CD4-positive, alpha-beta T cell treated with Interleukin-4 for 1 hour (primary cell): ENCODE measurements around the gene PEX14.
"Not testable (repeated sequence)": the region's sequence is repeated elsewhere in the genome, so short reads cannot be mapped to it uniquely, and the experiment has no call there.

ENCODE experiments used
- DNase-seq, 2 donors: peaks; one replicate each; pipeline ENCODE4 v3.0.0-alpha.2; 2020 to 2022

Gene PEX14

GRCh38 chr1:10451287-10451686, 23.5 kb upstream of the PEX14 start:
- DNase-seq = no peak

- DNase-seq = no peak
Measured at GRCh38 chr1:10456048-10456447, 18.7 kb upstream of the PEX14 start.

- DNase-seq = no peak
Measured at GRCh38 chr1:10456661-10457060, 18.1 kb upstream of the PEX14 start.

- not testable (repeated sequence) for DNase-seq
Measured at GRCh38 chr1:10457462-10457861, 17.3 kb upstream of the PEX14 start.

GRCh38 chr1:10457875-10458274, 16.9 kb upstream of the PEX14 start:
- DNase-seq = no peak

- no peak for DNase-seq
Measured at GRCh38 chr1:10459184-10459583, 15.6 kb upstream of the PEX14 start.

GRCh38 chr1:10467078-10467477, 7.7 kb upstream of the PEX14 start:
- DNase-seq = no peak

GRCh38 chr1:10470043-10470442, 4.7 kb upstream of the PEX14 start:
- no peak for DNase-seq

GRCh38 chr1:10471411-10472219, 3.1 kb upstream of the PEX14 start:
- no peak for DNase-seq

GRCh38 chr1:10472220-10473144, 2.3 kb upstream of the PEX14 start, which contains the start of gene DFFA:
Gene DFFA (minus strand): TSS chr1:10472529. CDS start chr1:10472458, 71 bp downstream.
- DNase-seq = peak; percentile 93 to 94

- DNase-seq = no peak
Measured at GRCh38 chr1:10473145-10473765, 1.5 kb upstream of the PEX14 start.

GRCh38 chr1:10474309-10474612, 489 bp upstream of the PEX14 start:
- not testable (repeated sequence) for DNase-seq

- DNase-seq = no peak
Measured at GRCh38 chr1:10475510-10475909, 760 bp downstream of the PEX14 start.

GRCh38 chr1:10479296-10479695, 4.5 kb downstream of the PEX14 start:
- DNase-seq = no peak

- DNase-seq = no peak
Measured at GRCh38 chr1:10480614-10481013, 5.9 kb downstream of the PEX14 start.

GRCh38 chr1:10484521-10484920, 9.8 kb downstream of the PEX14 start:
- DNase-seq = peak in 1 of 2 donors; percentile 19

- no peak for DNase-seq
Measured at GRCh38 chr1:10489291-10490055, 14.7 kb downstream of the PEX14 start.

GRCh38 chr1:10490286-10490970, 15.7 kb downstream of the PEX14 start:
- DNase-seq = no peak

- DNase-seq = no peak
Measured at GRCh38 chr1:10494418-10494753, 19.6 kb downstream of the PEX14 start.

- DNase-seq = peak; percentile 77 to 83
Measured at GRCh38 chr1:10494754-10495474, 20.2 kb downstream of the PEX14 start.

GRCh38 chr1:10495475-10495817, 20.7 kb downstream of the PEX14 start:
- DNase-seq = no peak

- peak; percentile 41 to 57 for DNase-seq
Measured at GRCh38 chr1:10495952-10496351, 21.2 kb downstream of the PEX14 start.
